ENCODE measurements around the gene THSD7B.

DNA sequence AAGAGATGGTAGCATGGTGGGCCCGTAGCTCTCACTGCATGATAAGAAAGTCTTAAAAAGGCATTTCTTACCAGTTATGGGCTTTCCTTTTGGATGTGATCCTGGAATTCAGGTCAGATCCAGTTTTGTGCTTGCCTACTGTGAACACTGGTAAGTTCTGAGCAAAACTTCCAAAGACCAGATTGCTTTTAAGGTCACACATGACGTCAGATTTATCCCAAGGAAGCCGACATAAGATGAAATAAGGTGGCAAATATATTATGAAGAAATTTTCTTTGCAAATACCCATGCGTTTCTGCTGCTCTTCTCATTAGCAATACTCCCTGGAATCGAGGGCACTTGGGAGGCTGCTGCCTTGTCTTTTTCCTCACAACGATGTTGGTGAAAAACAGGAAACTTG, 782.5 kb downstream of the THSD7B start:
- TF ChIP-seq, protein P1, sequence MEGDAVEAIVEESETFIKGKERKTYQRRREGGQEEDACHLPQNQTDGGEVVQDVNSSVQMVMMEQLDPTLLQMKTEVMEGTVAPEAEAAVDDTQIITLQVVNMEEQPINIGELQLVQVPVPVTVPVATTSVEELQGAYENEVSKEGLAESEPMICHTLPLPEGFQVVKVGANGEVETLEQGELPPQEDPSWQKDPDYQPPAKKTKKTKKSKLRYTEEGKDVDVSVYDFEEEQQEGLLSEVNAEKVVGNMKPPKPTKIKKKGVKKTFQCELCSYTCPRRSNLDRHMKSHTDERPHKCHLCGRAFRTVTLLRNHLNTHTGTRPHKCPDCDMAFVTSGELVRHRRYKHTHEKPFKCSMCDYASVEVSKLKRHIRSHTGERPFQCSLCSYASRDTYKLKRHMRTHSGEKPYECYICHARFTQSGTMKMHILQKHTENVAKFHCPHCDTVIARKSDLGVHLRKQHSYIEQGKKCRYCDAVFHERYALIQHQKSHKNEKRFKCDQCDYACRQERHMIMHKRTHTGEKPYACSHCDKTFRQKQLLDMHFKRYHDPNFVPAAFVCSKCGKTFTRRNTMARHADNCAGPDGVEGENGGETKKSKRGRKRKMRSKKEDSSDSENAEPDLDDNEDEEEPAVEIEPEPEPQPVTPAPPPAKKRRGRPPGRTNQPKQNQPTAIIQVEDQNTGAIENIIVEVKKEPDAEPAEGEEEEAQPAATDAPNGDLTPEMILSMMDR (IDR thresholded peaks at IDR 0.05): no peak
- no peak for TF ChIP-seq POLR2A (IDR thresholded peaks at IDR 0.05)
